HCT116 (cell line): ENCODE data around the gene ZCCHC24. TPM values are rescaled to one million over a fixed set of nuclear protein-coding genes. Genes with fewer than 3 reads are reported as not detected.

ENCODE experiments used
- ATAC-seq: fragments of 200-7000 bp; cut with Tn5 transposase; 2 replicates; pipeline ENCODE4 v1.9.1; 2020; ENCODE audit warnings: mild to moderate bottlenecking, moderate library complexity
- BruUV-seq: library from RNA; stranded (reverse); fragments of 400-500 nt; replicated peaks from 2 replicates; lab custom pipeline; 2021; lab: Mats Ljungman, UMichigan
- CTCF ChIA-PET: fragments of 300-600 bp; sonication (Branson Sonifier 250); formaldehyde crosslinking; loops from one replicate; lab custom pipeline; 2021; ENCODE audit warnings: antibody characterized with exemption; lab: Charles Lee
- POLR2A ChIA-PET: fragments of 300-600, 350-600 bp; sonication (Branson Sonifier 250); formaldehyde crosslinking; loops from one replicate; lab custom pipeline; 2021; ENCODE audit warnings: antibody characterized with exemption; lab: Charles Lee
- RAD21 ChIA-PET, 2 experiments: fragments of 300-600 bp; sonication (Branson Sonifier 250); formaldehyde crosslinking; loops; one replicate each; lab custom pipeline; 2023; ENCODE audit warnings: low total read pairs in 2 of 2; ENCODE audit not compliant: uncharacterized antibody in 2 of 2, unreplicated experiment in 2 of 2, low non-redundant PET in 1 of 2; lab: Charles Lee
- DNase-seq: peaks from one replicate; pipeline ENCODE4 v3.0.0-alpha.2; 2010; ENCODE audit warnings: low read depth, low spot score
- H2AFZ ChIP-seq: fragments of 200-600 bp; shearing (Covaris generic), sonication (generic); 2 replicates; pipeline ENCODE4 v1.6.1; 2017; ENCODE audit warnings: low read depth, mixed run types, mixed read lengths, antibody characterized with exemption, low read length; ENCODE audit not compliant: poor library complexity, severe bottlenecking
- H3K27ac ChIP-seq: 2 replicates; pipeline ENCODE4 v1.5.1; 2012; ENCODE audit warnings: low read depth, low read length
- H3K27me3 ChIP-seq: fragments of 200-600 bp; sonication (generic); 2 replicates; pipeline ENCODE4 v1.6.1; 2016; ENCODE audit warnings: mixed run types, low read length, mixed read lengths; ENCODE audit not compliant: insufficient read depth
- H3K36me3 ChIP-seq, 2 experiments: fragments of 200-500 bp in 1 of 2; fragments of 200-600 bp in 1 of 2; sonication (Bioruptor generic) in 1 of 2; sonication (generic) in 1 of 2; 2 replicates each; pipeline versions ENCODE4 v1.5.1 to v1.6.1; 2014 to 2016; ENCODE audit warnings: low read length in 2 of 2, inconsistent platforms in 1 of 2, mixed read lengths in 1 of 2, mixed run types in 1 of 2; ENCODE audit not compliant: insufficient read depth in 2 of 2, control insufficient read depth in 1 of 2
- H3K4me1 ChIP-seq, 2 experiments: fragments of 200-600 bp in 1 of 2; sonication (generic) in 1 of 2; 2 replicates each; pipeline versions ENCODE4 v1.5.1 to v1.6.1; 2012 to 2017; ENCODE audit warnings: low read length in 2 of 2, inconsistent platforms in 1 of 2, mild to moderate bottlenecking in 1 of 2, mixed read lengths in 1 of 2, mixed run types in 1 of 2, moderate library complexity in 1 of 2; ENCODE audit not compliant: insufficient read depth in 2 of 2, control insufficient read depth in 1 of 2
- H3K4me2 ChIP-seq: fragments of 200-600 bp; sonication (generic); 2 replicates; pipeline ENCODE4 v1.6.1; 2017; ENCODE audit warnings: mixed run types, low read length, mixed read lengths
- H3K4me3 ChIP-seq, 2 experiments: fragments of 200-600 bp in 1 of 2; sonication (generic) in 1 of 2; replicated peaks in 1 of 2; 2 replicates each; pipeline ENCODE4 v1.5.1; 2011 to 2016; ENCODE audit warnings: low read length in 2 of 2, control low read depth in 1 of 2, low read depth in 1 of 2, mild to moderate bottlenecking in 1 of 2, mixed read lengths in 1 of 2, mixed run types in 1 of 2
- H3K79me2 ChIP-seq: fragments of 200-600 bp; sonication (generic); 2 replicates; pipeline ENCODE4 v1.6.1; 2017; ENCODE audit warnings: mild to moderate bottlenecking, mixed run types, low read length, moderate library complexity, mixed read lengths; ENCODE audit not compliant: insufficient read depth
- H3K9ac ChIP-seq: fragments of 200-600 bp; sonication (generic); 2 replicates; pipeline ENCODE4 v1.6.1; 2016; ENCODE audit warnings: low read length, mixed read lengths
- H3K9me2 ChIP-seq: fragments of 200-600 bp; sonication (generic), shearing (Covaris generic); 2 replicates; pipeline ENCODE4 v1.6.1; 2017; ENCODE audit warnings: mixed run types, mild to moderate bottlenecking, moderate library complexity; ENCODE audit not compliant: insufficient read depth
- H3K9me3 ChIP-seq, 2 experiments: fragments of 200-500 bp in 1 of 2; fragments of 200-600 bp in 1 of 2; sonication (Bioruptor generic) in 1 of 2; sonication (generic) in 1 of 2; 2 replicates each; pipeline ENCODE4 v1.6.1; 2014 to 2017; ENCODE audit warnings: low read length in 2 of 2, mixed read lengths in 2 of 2, inconsistent platforms in 1 of 2, low read depth in 1 of 2, mild to moderate bottlenecking in 1 of 2, mixed run types in 1 of 2, moderate library complexity in 1 of 2; ENCODE audit not compliant: control insufficient read depth in 1 of 2, insufficient read depth in 1 of 2
- H4K20me1 ChIP-seq: fragments of 200-600 bp; sonication (generic), shearing (Covaris generic); 2 replicates; pipeline ENCODE4 v1.6.1; 2017; ENCODE audit warnings: mixed run types, mild to moderate bottlenecking, moderate library complexity; ENCODE audit not compliant: insufficient read depth
- ATF3 ChIP-seq: IDR thresholded peaks from 2 replicates; pipeline ENCODE4 v1.6.1; 2012
- CBX3 ChIP-seq: IDR thresholded peaks from 2 replicates; pipeline ENCODE4 v1.6.1; 2012; ENCODE audit warnings: low read depth
- CEBPB ChIP-seq: IDR thresholded peaks from 2 replicates; pipeline ENCODE4 v1.6.1; 2012; ENCODE audit warnings: low read depth
- EZH2 ChIP-seq: fragments of 200-600 bp; sonication (generic); IDR thresholded peaks from 2 replicates; pipeline ENCODE4 v1.6.1; 2017; ENCODE audit warnings: antibody characterized with exemption, mixed run types
- EZH2phosphoT487 ChIP-seq: fragments of 200-600 bp; IDR thresholded peaks from 2 replicates; pipeline ENCODE4 v1.6.1; 2018; ENCODE audit warnings: antibody characterized with exemption, borderline replicate concordance
- FOSL1 ChIP-seq: IDR thresholded peaks from 2 replicates; pipeline ENCODE4 v1.6.1; 2012; ENCODE audit warnings: low read depth
- JUND ChIP-seq: IDR thresholded peaks from 2 replicates; pipeline ENCODE4 v1.6.1; 2012
- REST ChIP-seq: IDR thresholded peaks from 2 replicates; pipeline ENCODE4 v1.6.1; 2012; ENCODE audit warnings: low read depth
- SP1 ChIP-seq: IDR thresholded peaks from 2 replicates; pipeline ENCODE4 v1.6.1; 2012; ENCODE audit warnings: low read depth
- SRF ChIP-seq: IDR thresholded peaks from 2 replicates; pipeline ENCODE4 v1.6.1; 2012; ENCODE audit warnings: low read depth
- TCF7L2 ChIP-seq: IDR thresholded peaks from 2 replicates; pipeline ENCODE4 v1.7.0; 2011; ENCODE audit warnings: borderline replicate concordance, inconsistent platforms; ENCODE audit not compliant: insufficient read depth, insufficient read length; ENCODE audit errors: extremely low read depth
- ZBTB33 ChIP-seq: IDR thresholded peaks from 2 replicates; pipeline ENCODE4 v1.6.1; 2011; ENCODE audit warnings: mild to moderate bottlenecking, low read length, moderate library complexity; ENCODE audit not compliant: insufficient replicate concordance; ENCODE audit errors: extremely low read depth
- ZNF274 ChIP-seq: fragments of 200-500 bp; sonication (Bioruptor generic); IDR thresholded peaks from 2 replicates; pipeline ENCODE4 v1.6.1; 2014; ENCODE audit warnings: mild to moderate bottlenecking, low read depth, low read length, inconsistent platforms
- intact Hi-C: fragments of 100-400 bp; cut with micrococcal nuclease; formaldehyde crosslinking; loops from 2 replicates; pipeline ENCODE4 v1.10.0; 2022
- total RNA-seq: library from RNA; stranded (reverse); gene quantifications from one replicate; pipeline ENCODE4 v1.2.1, GENCODE V29; 2021; ENCODE audit not compliant: unreplicated experiment

ZCCHC24 gene
- total RNA-seq, 1 experiment from 2014 or later, result 7.0 TPM

GRCh38 chr10:79346012-79346340, 99.4 kb downstream of the ZCCHC24 start:
- CTCF ChIA-PET, result interaction anchor here (1.9 to 2.7 kb wide), 2 partner anchors 20 to 142 kb away, joined by 5 to 7 read pairs; no protein-coding TSS in a partner anchor

GRCh38 chr10:79345241-79346011, 100.0 kb downstream of the ZCCHC24 start:
- H3K9me3 ChIP-seq, result no peaks in the 10 kb centered on the region
- H3K4me3 ChIP-seq, result no peak overlapping the region
- DNase-seq (no peak), ATAC-seq (no peak)
- H3K27ac ChIP-seq, result no peak overlapping the region
- ChIA-PET RAD21 (no interaction called here), CTCF (interaction anchor here (1.9 to 2.7 kb wide), 2 partner anchors 21 to 143 kb away, joined by 5 to 7 read pairs; no protein-coding TSS in a partner anchor), POLR2A (no interaction called here)
- no peak overlapping the region for H2AFZ ChIP-seq
- no peaks in the 10 kb centered on the region for H3K27me3 ChIP-seq
- peaks cover 31% of the 10 kb centered on the region for H3K79me2 ChIP-seq
- no peaks in the 10 kb centered on the region for H3K9me2 ChIP-seq
- H3K9ac ChIP-seq, result no peak overlapping the region
- H3K4me1 ChIP-seq, result peaks cover 7 to 34% of the 10 kb centered on the region in 2 experiments; a peak in 3 of 4 replicates
- intact Hi-C loops, result no loop called here
- peaks cover 10 to 21% of the 10 kb centered on the region in 2 experiments; a peak in 3 of 4 replicates for H3K36me3 ChIP-seq
- no peak overlapping the region for H3K4me2 ChIP-seq
- peaks cover 7% of the 10 kb centered on the region; the same call in 1 of the 2 replicates for H4K20me1 ChIP-seq
- BruUV-seq, result no TSS peak
- TF ChIP-seq ZNF274 (no peak), ZBTB33 (no peak), CEBPB (no peak), REST (no peak), FOSL1 (no peak), EZH2phosphoT487 (no peak), SP1 (no peak), JUND (no peak), CBX3 (no peak), ATF3 (no peak), EZH2 (no peak)

More at GRCh38 chr10:79346012-79346340, 99.4 kb downstream of the ZCCHC24 start:
- Histone ChIP-seq H3K4me1 (peaks cover 7 to 34% of the 10 kb centered on the region in 2 experiments; a peak in 3 of 4 replicates), H4K20me1 (peaks cover 7% of the 10 kb centered on the region; the same call in 1 of the 2 replicates), H3K27ac (no peak overlapping the region), H3K79me2 (peaks cover 36% of the 10 kb centered on the region), H2AFZ (no peak overlapping the region), H3K4me2 (no peak overlapping the region), H3K9me3 (no peaks in the 10 kb centered on the region), H3K9ac (no peak overlapping the region), H3K36me3 (peaks cover 14 to 26% of the 10 kb centered on the region in 2 experiments; a peak in 3 of 4 replicates), H3K4me3 (no peak overlapping the region), H3K27me3 (no peaks in the 10 kb centered on the region), H3K9me2 (no peaks in the 10 kb centered on the region)
- ChIA-PET POLR2A (no interaction called here), RAD21 (no interaction called here)
- ATAC-seq (no peak), DNase-seq (no peak)
- intact Hi-C loops, result no loop called here
- BruUV-seq, result no TSS peak
- TF ChIP-seq TCF7L2 (no peak), SRF (no peak)
